Thymus (tissue), 11 donors: ENCODE measurements around the gene H6PD. TPM values are rescaled to one million over a fixed set of nuclear protein-coding genes. Genes with fewer than 3 reads are reported as not detected.
A peak's percentile ranks its signal among the peaks of the same experiment; 100 is the strongest.

Experiments
- DNase-seq, 9 donors: peaks; one replicate each; pipeline ENCODE4 v3.0.0-alpha.2; 2013; ENCODE audit warnings: low spot score in 9 of 9, low read depth in 6 of 9, missing footprints in 1 of 9
- H3K27ac ChIP-seq, 2 donors: one replicate each; pipeline ENCODE4 v1.5.1; 2013; ENCODE audit warnings: control low read depth in 1 of 2, low read depth in 1 of 2, low read length in 1 of 2, mild to moderate bottlenecking in 1 of 2, moderate library complexity in 1 of 2
- H3K27me3 ChIP-seq, 2 donors: one replicate each; pipeline ENCODE4 v1.5.1; 2013; ENCODE audit warnings: low read length in 1 of 2; ENCODE audit not compliant: control insufficient read depth in 2 of 2, insufficient read depth in 1 of 2
- H3K36me3 ChIP-seq, 2 donors: one replicate each; pipeline ENCODE4 v1.5.1; 2013; ENCODE audit warnings: low read length in 1 of 2, mild to moderate bottlenecking in 1 of 2, moderate library complexity in 1 of 2; ENCODE audit not compliant: control insufficient read depth in 2 of 2, insufficient read depth in 2 of 2
- H3K4me1 ChIP-seq, 2 donors: one replicate each; pipeline ENCODE4 v1.5.1; 2013; ENCODE audit warnings: low read length in 2 of 2; ENCODE audit not compliant: control insufficient read depth in 2 of 2, insufficient read depth in 2 of 2
- H3K4me3 ChIP-seq, 2 donors: one replicate each; pipeline ENCODE4 v1.5.1; 2013; ENCODE audit warnings: low read length in 2 of 2, control low read depth in 1 of 2, mild to moderate bottlenecking in 1 of 2
- H3K9me3 ChIP-seq, 2 donors: one replicate each; pipeline ENCODE4 v1.5.1; 2013; ENCODE audit warnings: low read length in 1 of 2, mild to moderate bottlenecking in 1 of 2; ENCODE audit not compliant: control insufficient read depth in 2 of 2, insufficient read depth in 1 of 2
- WGBS: extraction: QIAGEN DNeasy Blood & Tissue Kit; methylation state at CpG from one replicate; pipeline ENCODE4 v1.1.7; 2013; 5-methylcytosine and 5-hydroxymethylcytosine counted together
- polyA plus RNA-seq: library from polyadenylated mRNA; stranded (reverse); fragments of 200-250 nt; gene quantifications from one replicate; pipeline ENCODE4 v1.2.3, GENCODE V29; 2013
- total RNA-seq: library from RNA; stranded (reverse); fragments of 120-200 nt; gene quantifications from one replicate; pipeline ENCODE4 v1.2.4, GENCODE V29; 2013
- donor health status: healthy.

H6PD gene
- total and polyA plus RNA-seq, 2 donors: 8.8 to 18.6 TPM

DNA sequence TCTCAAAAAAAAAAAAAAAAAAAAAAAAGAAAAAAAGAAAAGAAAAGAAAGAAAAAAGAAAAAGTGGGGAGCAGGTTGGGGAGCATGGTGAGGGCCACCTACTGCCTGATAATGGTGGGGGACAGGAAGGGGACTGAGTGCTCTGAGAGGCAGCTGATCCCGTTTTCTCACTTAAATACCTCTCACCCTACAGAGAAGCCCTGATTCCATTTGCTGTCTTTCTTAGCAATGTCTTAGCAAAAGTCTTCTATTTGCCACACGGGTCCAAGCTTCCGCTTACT, 692 bp upstream of the H6PD start:
- 62% methylated on average over 3 of the region's 3 CpGs for WGBS
- no peak for DNase-seq
- H3K4me3 ChIP-seq: peak overlapping the region; percentile 50 to 96
- peaks cover 15 to 34% of the 10 kb centered on the region in 2 donors for H3K4me1 ChIP-seq
- H3K27me3 ChIP-seq: no peaks in the 10 kb centered on the region
- no peaks in the 10 kb centered on the region for H3K36me3 ChIP-seq
- H3K9me3 ChIP-seq: no peaks in the 10 kb centered on the region
- peak overlapping the region in 1 of 2 donors; percentile 64 for H3K27ac ChIP-seq

DNA sequence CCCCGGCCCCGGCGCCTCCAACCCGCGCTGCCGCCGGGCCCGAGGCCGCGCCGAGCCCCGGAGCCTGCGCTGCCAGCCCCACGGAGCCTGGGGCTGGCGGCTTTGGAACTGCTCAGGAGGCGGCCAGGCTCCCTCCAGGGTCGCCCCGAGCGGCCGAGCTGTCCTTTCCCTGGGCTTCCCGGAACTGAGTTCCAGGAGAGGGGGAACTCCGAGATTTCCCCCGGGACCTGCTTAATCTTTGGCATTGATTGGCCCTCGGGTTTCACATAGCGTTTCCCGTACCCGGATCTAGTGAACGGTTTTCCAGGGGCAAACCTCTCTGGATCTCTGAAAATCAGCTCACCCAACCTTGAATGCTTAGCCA, 504 bp downstream of the H6PD start:
- WGBS: 1% methylated on average over 28 of the region's 28 CpGs
- Histone ChIP-seq H3K27me3 (no peaks in the 10 kb centered on the region), H3K4me1 (peaks cover 23 to 46% of the 10 kb centered on the region in 2 donors), H3K4me3 (peak overlapping the region; percentile 71 to 96), H3K36me3 (no peaks in the 10 kb centered on the region), H3K9me3 (no peaks in the 10 kb centered on the region), H3K27ac (peak overlapping the region; percentile 79 to 93)
- DNase-seq: peak in 1 of 9 donors; percentile 46

DNA sequence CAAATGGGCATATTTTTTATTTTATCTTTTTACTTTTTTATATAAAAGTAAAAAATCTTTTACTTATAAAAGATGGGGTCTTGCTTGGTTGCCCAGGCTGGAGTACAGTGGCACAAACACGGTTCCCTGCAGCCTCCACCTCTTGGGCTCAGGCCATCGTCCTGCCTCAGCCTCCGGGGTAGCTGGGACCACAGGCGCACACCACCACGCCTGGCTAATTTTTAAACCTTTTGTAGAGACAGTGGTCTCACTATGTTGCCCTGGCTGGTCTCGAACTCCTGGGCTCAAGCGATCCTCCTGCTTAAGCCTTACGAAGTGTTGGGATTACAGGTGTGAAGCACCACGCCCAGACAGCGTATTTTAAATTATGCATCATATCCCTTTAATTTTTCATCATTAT, 986 bp downstream of the H6PD start:
- WGBS: 95% methylated on average over 10 of the region's 10 CpGs
- H3K27ac ChIP-seq: peak overlapping the region in 1 of 2 donors; percentile 93

DNA sequence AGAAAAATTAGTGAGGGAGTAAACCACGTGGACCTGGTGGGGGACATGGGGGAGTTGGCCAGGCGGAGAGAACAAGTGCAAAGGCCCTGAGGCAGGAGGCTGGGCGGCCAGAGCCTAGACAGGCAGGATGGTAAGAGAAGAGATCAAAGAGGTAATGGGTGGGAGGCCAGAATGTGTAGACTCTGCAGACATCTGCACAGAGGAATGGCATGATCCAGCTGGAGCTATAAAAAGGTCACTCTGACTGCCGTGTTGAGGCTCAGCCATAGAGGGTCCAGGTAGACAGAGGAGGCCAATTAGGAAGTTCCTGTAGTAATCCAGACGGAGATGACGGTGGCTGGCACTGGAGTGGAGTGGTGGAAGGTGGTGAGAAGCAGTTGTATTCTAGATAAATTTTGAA, 3.6 kb downstream of the H6PD start:
- Histone ChIP-seq H3K9me3 (no peaks in the 10 kb centered on the region), H3K4me3 (no peak overlapping the region), H3K36me3 (no peaks in the 10 kb centered on the region), H3K27me3 (no peaks in the 10 kb centered on the region), H3K4me1 (peaks cover 36 to 72% of the 10 kb centered on the region in 2 donors), H3K27ac (no peak overlapping the region)
- DNase-seq: no peak
- 82% methylated on average over 6 of the region's 6 CpGs for whole genome bisulfite sequencing

More for the DNA sequence above, 986 bp downstream of the H6PD start:
- no peaks in the 10 kb centered on the region for H3K9me3 ChIP-seq
- DNase-seq: no peak
- H3K36me3 ChIP-seq: no peaks in the 10 kb centered on the region
- peaks cover 28 to 51% of the 10 kb centered on the region in 2 donors for H3K4me1 ChIP-seq
- H3K4me3 ChIP-seq: peak overlapping the region; percentile 71 to 96
- H3K27me3 ChIP-seq: no peaks in the 10 kb centered on the region

DNA sequence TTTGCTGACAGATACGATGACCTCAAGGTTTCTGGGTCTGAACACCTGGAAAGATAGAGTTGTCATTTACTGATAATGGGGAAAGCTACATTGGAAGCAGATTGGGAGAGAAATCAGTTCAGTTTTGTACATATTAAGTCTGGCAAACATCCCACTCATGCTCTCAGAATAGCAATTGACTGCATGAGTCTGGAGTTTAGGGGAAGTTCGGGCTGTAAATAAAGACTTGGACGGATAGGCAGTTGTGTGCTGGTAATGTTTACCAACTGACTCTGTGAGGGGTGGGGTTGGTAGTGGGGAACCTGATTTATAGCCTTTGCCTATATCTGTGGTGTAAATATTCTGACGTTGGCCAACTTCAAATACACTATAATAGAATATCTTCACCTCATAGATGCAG, 4.0 kb downstream of the H6PD start:
- DNase-seq: no peak
- 35% methylated on average over 4 of the region's 4 CpGs for WGBS
- no peaks in the 10 kb centered on the region for H3K9me3 ChIP-seq
- H3K4me3 ChIP-seq: no peak overlapping the region
- H3K36me3 ChIP-seq: no peaks in the 10 kb centered on the region
- H3K27me3 ChIP-seq: no peaks in the 10 kb centered on the region
- H3K4me1 ChIP-seq: peaks cover 36 to 76% of the 10 kb centered on the region in 2 donors
- no peak overlapping the region for H3K27ac ChIP-seq

DNA sequence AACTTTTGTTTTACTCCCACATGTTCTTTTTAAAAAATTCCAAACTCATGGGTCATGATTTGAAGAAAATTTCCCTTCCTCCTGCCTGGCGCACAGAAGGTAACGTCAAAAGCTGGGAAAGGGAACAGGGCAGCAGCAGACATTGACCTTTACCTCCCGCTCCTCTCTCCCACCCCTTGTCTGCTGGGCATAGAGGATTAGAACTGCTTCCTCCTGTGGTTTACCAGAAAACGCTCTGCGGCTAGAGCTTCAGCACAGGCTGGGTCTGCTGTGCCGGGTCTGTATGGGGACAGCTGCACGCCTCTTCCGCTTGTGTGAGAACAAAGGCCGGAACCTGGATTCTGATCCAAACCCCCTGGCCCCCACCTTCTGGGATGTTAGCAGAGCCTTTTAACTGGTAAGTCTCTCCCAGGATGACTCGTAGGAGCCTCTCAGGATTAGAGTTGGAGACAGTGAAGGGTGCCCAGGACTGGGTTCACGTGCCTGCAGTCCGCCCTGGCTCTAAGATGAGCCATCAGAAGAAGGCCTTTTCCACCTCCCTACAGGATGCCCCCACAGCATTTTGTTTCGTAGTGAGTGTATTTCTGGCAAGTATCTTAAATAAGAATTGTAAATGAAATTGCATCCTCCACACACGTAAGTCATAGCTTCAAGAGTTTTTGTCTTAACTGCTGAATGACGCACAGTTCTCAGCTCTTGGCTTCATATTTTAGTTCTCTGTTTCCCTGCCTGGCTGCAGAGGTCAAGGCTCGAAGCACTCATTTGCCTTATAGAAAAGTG, 5.2 kb downstream of the H6PD start:
- Histone ChIP-seq H3K4me1 (peaks cover 39 to 83% of the 10 kb centered on the region in 2 donors), H3K9me3 (no peaks in the 10 kb centered on the region), H3K36me3 (no peaks in the 10 kb centered on the region), H3K27me3 (no peaks in the 10 kb centered on the region), H3K4me3 (peak overlapping the region in 1 of 2 donors; percentile 1), H3K27ac (peak overlapping the region; percentile 48 to 67)
- WGBS: 16% methylated on average over 16 of the region's 16 CpGs
- peak in 6 of 9 donors; percentile 45 to 88 (median 69) for DNase-seq

DNA sequence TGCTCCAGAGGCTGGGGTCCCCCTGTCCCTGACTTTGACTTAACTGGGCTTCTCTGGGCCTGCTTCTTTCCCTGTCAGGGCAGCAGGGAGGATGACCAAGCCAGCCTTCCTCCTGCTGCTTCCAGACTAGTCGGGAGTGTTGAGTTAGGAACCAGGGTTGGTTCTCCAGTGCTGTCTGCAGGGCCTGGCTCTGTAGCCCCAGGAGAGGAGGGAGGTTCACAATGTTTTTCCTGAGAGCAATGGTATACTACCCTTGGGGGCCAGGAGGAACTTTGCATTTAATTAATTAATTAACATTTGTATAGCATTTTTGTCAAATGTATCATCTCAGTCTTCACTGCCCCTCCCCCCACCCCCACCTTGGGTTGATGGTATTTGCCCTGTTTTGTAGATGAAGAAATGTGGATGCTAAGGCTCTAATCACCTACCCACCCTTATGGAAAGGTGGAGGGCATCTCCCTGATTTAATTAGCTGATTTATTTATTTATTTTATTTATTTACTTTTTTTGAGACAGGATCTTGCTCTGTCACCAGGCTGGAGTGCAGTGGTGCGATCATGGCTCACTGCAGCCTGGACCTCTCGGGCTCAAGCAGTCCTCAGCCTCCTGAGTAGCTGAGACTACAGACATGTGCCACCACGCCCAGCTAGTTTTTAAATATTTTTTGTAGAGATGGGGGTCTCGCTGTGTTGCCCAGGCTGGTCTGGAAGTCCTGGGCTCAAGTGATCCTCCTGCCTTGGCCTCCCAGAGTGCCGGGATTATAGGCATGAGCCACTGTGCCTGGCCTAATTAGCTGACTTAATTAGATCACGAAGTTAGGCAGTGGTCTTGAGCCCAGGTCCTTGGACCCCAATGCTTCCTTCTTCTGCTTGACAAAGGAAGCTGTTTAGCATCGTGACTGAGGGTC, 6.6 kb downstream of the H6PD start:
- Histone ChIP-seq H3K9me3 (no peaks in the 10 kb centered on the region), H3K4me3 (no peak overlapping the region), H3K4me1 (peaks cover 43 to 83% of the 10 kb centered on the region in 2 donors), H3K27ac (no peak overlapping the region), H3K27me3 (no peaks in the 10 kb centered on the region), H3K36me3 (peaks cover 8 to 9% of the 10 kb centered on the region in 2 donors)
- DNase-seq: no peak
- WGBS: 85% methylated on average over 8 of the region's 8 CpGs

DNA sequence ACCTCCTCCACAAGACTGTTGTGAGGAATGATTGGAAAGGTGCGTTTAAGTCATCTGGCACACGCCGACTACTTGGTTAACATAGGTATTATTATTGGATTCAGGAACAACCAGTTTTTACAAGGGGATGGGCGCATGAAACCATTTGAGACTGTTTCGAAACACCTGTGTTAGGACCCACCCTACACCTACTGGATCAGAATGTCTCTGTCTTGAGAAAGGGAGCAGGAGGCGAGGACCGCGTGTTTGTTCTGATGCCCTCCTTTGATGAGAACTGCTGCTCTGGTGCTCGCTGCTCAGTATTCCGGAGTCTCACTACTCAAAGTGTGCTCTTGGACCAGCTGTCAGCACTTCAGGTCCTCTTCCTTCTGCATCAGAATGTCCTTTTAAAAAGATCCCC, 7.3 kb downstream of the H6PD start:
- no peak for DNase-seq
- H3K4me3 ChIP-seq: no peak overlapping the region
- WGBS: 93% methylated on average over 10 of the region's 10 CpGs

DNA sequence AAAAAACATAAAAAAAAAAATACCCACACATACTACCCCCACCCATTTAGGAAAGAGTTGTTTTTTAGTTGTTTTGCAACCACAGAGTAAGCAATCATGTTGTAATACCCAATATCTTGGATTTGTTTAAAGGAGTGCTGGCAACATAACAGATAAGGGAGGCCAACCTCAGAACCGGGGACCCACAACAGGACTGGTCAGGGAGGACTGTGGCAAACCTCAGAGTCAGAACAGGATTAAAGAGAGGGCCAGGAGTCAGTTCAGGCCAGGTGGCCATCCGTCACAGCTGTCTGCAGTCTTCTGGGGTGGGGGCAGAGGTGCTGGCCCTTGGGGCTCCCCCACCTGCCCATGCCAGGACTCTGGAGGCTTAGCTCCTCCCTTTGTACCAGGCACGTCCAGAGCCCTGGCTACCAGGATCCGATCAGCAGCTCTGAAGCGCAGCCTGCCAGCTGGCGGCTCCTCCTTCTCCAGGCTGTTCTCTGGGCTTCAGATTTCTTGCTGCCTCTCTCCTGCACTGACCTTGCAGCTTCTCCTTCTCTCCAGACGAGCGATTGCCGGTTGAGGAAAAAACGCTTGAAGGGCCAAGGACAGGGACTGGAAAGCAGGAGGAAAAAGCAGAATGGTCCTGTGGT, 7.9 kb downstream of the H6PD start:
- Histone ChIP-seq H3K4me3 (no peak overlapping the region), H3K4me1 (peaks cover 40 to 80% of the 10 kb centered on the region in 2 donors)
- DNase-seq: no peak

More for the DNA sequence above, 7.3 kb downstream of the H6PD start:
- H3K4me1 ChIP-seq: peaks cover 40 to 80% of the 10 kb centered on the region in 2 donors
- H3K36me3 ChIP-seq: peaks cover 8 to 11% of the 10 kb centered on the region in 2 donors
- H3K9me3 ChIP-seq: no peaks in the 10 kb centered on the region
- H3K27ac ChIP-seq: no peak overlapping the region
- no peaks in the 10 kb centered on the region for H3K27me3 ChIP-seq

More for the DNA sequence above, 7.9 kb downstream of the H6PD start:
- Histone ChIP-seq H3K27ac (no peak overlapping the region), H3K36me3 (peaks cover 10 to 16% of the 10 kb centered on the region in 2 donors), H3K27me3 (no peaks in the 10 kb centered on the region), H3K9me3 (no peaks in the 10 kb centered on the region)
- 92% methylated on average over 10 of the region's 10 CpGs for WGBS
